Measurements from ENCODE around the gene TMTC1. TPM values are rescaled to one million over a fixed set of nuclear protein-coding genes. Genes with fewer than 3 reads are reported as not detected.

Gene TMTC1
- total and polyA plus RNA-seq, 9 of the 15 experiments (the other 6 are each of a cell fraction or from before 2014, with no cell fraction given): under 0.01 to 0.18 (median 0.06) TPM; not detected in 2

DNA sequence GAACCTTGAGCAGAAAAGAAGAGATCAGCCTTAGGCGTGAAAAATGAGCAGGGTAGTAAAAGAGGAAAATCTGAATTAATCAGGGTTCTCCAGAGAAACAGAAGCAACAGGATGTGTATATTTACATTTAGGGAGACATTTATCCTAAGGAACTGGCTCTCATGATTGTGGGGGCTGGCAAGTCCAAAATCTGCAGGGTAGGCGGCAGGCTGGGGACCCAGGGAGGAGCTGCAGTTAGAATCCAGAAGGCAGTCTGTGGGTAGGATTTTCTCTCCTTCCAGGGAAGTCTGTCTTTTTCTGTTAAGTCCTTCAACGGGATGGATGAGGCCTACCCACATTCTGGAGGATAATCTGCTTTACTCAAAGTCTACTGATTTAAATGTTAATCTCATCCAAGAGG is 218.8 kb downstream of the TMTC1 start:
- Histone ChIP-seq H3K4me1 (replicated peaks in 1 of 2; ENCODE audit: control insufficient read depth in 2 of 2, insufficient read depth in 2 of 2, low read length in 2 of 2) (no peaks in the 10 kb centered on the region), H3K9ac (ENCODE audit: insufficient read depth in 1 of 2, low read depth in 2 of 2, low read length in 2 of 2) (no peak overlapping the region), H3K27ac (ENCODE audit: extremely low read depth, low read depth, low read length) (no peak overlapping the region), H3K79me2 (ENCODE audit: control insufficient read depth, insufficient read depth, low read length) (no peaks in the 10 kb centered on the region), H4K20me1 (replicated peaks; ENCODE audit: control insufficient read depth, insufficient read depth, low read length) (no peaks in the 10 kb centered on the region), H3K9me3 (replicated peaks; ENCODE audit: control insufficient read depth, insufficient read depth, low read depth, low read length) (no peaks in the 10 kb centered on the region), H3K4me3 (no peak overlapping the region), H3K27me3 (ENCODE audit: control insufficient read depth in 2 of 2, insufficient read depth in 2 of 2, low read length in 2 of 2) (no peaks in the 10 kb centered on the region; a peak in 1 of 5 replicates), H3K36me3 (ENCODE audit: control insufficient read depth, insufficient read depth, low read length) (no peaks in the 10 kb centered on the region), H2AFZ (ENCODE audit: low read depth, low read length) (no peak overlapping the region), H3K4me2 (ENCODE audit: insufficient read depth, low read length) (no peak overlapping the region), H3K9me1 (ENCODE audit: control insufficient read depth, insufficient read depth, low read length) (no peaks in the 10 kb centered on the region)
- intact Hi-C loops (cut with micrococcal nuclease): no loop called here
- CTCF ChIA-PET (ENCODE audit: low intra/inter-chr PET ratio): no interaction called here
- DNase-seq (ENCODE audit: extremely low read depth in 1 of 4, low spot score in 3 of 4): no peak
- FAIRE-seq: no peak
- no TSS peak for BruUV-seq (replicated peaks)
- in situ Hi-C loops (cut with MboI): no loop called here
- WGBS (ENCODE audit: insufficient coverage, low coverage, missing lambda C conversion rate): 0% methylated on average over 3 of the region's 3 CpGs
- POLR2A ChIA-PET: no interaction called here
- ATAC-seq: no peak
- TF ChIP-seq, protein P1, sequence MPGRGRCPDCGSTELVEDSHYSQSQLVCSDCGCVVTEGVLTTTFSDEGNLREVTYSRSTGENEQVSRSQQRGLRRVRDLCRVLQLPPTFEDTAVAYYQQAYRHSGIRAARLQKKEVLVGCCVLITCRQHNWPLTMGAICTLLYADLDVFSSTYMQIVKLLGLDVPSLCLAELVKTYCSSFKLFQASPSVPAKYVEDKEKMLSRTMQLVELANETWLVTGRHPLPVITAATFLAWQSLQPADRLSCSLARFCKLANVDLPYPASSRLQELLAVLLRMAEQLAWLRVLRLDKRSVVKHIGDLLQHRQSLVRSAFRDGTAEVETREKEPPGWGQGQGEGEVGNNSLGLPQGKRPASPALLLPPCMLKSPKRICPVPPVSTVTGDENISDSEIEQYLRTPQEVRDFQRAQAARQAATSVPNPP (IDR thresholded peaks at IDR 0.05; ENCODE audit: borderline replicate concordance, insufficient read depth, insufficient read length): no peak
- no peak for TF ChIP-seq ZNF124 (CRISPR knock-in tag; IDR thresholded peaks at IDR 0.05)
- no peak for TF ChIP-seq NELFE (IDR thresholded peaks at IDR 0.05; ENCODE audit: insufficient read depth, insufficient read length)
- TF ChIP-seq ZEB2 (IDR thresholded peaks at IDR 0.05): no peak
- TF ChIP-seq, protein P2, sequence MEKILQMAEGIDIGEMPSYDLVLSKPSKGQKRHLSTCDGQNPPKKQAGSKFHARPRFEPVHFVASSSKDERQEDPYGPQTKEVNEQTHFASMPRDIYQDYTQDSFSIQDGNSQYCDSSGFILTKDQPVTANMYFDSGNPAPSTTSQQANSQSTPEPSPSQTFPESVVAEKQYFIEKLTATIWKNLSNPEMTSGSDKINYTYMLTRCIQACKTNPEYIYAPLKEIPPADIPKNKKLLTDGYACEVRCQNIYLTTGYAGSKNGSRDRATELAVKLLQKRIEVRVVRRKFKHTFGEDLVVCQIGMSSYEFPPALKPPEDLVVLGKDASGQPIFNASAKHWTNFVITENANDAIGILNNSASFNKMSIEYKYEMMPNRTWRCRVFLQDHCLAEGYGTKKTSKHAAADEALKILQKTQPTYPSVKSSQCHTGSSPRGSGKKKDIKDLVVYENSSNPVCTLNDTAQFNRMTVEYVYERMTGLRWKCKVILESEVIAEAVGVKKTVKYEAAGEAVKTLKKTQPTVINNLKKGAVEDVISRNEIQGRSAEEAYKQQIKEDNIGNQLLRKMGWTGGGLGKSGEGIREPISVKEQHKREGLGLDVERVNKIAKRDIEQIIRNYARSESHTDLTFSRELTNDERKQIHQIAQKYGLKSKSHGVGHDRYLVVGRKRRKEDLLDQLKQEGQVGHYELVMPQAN (IDR thresholded peaks at IDR 0.05; ENCODE audit: borderline replicate concordance): no peak
- TF ChIP-seq ZNF76 (CRISPR knock-in tag; IDR thresholded peaks at IDR 0.05; ENCODE audit: borderline replicate concordance): no peak
- TF ChIP-seq, protein P3, sequence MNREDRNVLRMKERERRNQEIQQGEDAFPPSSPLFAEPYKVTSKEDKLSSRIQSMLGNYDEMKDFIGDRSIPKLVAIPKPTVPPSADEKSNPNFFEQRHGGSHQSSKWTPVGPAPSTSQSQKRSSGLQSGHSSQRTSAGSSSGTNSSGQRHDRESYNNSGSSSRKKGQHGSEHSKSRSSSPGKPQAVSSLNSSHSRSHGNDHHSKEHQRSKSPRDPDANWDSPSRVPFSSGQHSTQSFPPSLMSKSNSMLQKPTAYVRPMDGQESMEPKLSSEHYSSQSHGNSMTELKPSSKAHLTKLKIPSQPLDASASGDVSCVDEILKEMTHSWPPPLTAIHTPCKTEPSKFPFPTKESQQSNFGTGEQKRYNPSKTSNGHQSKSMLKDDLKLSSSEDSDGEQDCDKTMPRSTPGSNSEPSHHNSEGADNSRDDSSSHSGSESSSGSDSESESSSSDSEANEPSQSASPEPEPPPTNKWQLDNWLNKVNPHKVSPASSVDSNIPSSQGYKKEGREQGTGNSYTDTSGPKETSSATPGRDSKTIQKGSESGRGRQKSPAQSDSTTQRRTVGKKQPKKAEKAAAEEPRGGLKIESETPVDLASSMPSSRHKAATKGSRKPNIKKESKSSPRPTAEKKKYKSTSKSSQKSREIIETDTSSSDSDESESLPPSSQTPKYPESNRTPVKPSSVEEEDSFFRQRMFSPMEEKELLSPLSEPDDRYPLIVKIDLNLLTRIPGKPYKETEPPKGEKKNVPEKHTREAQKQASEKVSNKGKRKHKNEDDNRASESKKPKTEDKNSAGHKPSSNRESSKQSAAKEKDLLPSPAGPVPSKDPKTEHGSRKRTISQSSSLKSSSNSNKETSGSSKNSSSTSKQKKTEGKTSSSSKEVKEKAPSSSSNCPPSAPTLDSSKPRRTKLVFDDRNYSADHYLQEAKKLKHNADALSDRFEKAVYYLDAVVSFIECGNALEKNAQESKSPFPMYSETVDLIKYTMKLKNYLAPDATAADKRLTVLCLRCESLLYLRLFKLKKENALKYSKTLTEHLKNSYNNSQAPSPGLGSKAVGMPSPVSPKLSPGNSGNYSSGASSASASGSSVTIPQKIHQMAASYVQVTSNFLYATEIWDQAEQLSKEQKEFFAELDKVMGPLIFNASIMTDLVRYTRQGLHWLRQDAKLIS (CRISPR knock-in tag; IDR thresholded peaks at IDR 0.05): no peak
- no peak for TF ChIP-seq GTF2F1 (IDR thresholded peaks at IDR 0.05; ENCODE audit: low read depth, low read length)
- TF ChIP-seq CAMTA2 (CRISPR knock-in tag; conservative IDR thresholded peaks at IDR 0.05): no peak
- no peak for TF ChIP-seq WHSC1 (IDR thresholded peaks at IDR 0.05; ENCODE audit: low read length)
- no peak for TF ChIP-seq ZNF165 (CRISPR knock-in tag; IDR thresholded peaks at IDR 0.05; ENCODE audit: borderline replicate concordance)
- TF ChIP-seq, protein P4, sequence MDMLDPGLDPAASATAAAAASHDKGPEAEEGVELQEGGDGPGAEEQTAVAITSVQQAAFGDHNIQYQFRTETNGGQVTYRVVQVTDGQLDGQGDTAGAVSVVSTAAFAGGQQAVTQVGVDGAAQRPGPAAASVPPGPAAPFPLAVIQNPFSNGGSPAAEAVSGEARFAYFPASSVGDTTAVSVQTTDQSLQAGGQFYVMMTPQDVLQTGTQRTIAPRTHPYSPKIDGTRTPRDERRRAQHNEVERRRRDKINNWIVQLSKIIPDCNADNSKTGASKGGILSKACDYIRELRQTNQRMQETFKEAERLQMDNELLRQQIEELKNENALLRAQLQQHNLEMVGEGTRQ (CRISPR knock-in tag; IDR thresholded peaks at IDR 0.05): no peak
- TF ChIP-seq, protein P5, sequence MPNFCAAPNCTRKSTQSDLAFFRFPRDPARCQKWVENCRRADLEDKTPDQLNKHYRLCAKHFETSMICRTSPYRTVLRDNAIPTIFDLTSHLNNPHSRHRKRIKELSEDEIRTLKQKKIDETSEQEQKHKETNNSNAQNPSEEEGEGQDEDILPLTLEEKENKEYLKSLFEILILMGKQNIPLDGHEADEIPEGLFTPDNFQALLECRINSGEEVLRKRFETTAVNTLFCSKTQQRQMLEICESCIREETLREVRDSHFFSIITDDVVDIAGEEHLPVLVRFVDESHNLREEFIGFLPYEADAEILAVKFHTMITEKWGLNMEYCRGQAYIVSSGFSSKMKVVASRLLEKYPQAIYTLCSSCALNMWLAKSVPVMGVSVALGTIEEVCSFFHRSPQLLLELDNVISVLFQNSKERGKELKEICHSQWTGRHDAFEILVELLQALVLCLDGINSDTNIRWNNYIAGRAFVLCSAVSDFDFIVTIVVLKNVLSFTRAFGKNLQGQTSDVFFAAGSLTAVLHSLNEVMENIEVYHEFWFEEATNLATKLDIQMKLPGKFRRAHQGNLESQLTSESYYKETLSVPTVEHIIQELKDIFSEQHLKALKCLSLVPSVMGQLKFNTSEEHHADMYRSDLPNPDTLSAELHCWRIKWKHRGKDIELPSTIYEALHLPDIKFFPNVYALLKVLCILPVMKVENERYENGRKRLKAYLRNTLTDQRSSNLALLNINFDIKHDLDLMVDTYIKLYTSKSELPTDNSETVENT (CRISPR knock-in tag; IDR thresholded peaks at IDR 0.05): no peak
- no peak for TF ChIP-seq HDAC2 (IDR thresholded peaks at IDR 0.05)

Data from K562 (cell line).